AG08396 (cell line): Measurements from ENCODE around the gene IRX1.

ENCODE experiments used
- DNase-seq: peaks from one replicate; pipeline ENCODE4 v3.0.0; 2012; ENCODE audit warnings: low spot score, mixed read lengths

The IRX1 gene

DNA sequence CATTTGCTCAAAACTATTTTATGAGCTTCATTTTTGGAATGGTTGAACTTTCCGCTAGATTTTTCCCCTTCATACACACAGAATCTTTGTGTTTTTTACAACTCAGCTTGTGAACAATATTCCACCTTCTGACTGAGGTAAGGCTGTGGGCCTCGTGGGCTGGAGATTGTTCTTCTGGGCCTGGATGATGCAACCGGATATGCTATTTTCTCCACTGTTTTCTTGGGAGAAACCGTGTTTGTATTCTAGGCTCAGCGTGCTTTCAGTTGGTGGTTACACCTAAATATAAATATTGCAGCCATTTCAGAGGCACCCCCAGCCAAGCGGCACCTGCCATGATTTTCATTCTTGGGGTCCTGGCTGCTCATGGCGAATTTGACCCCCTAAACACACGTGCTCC, 55.2 kb downstream of the IRX1 start:
- DNase-seq = no peak
